ENCODE measurements around the gene PIWIL1. TPM values are rescaled to one million over a fixed set of nuclear protein-coding genes. Genes with fewer than 3 reads are reported as not detected.

The PIWIL1 gene
- total RNA-seq, 1 experiment from 2014 or later, result not detected

DNA sequence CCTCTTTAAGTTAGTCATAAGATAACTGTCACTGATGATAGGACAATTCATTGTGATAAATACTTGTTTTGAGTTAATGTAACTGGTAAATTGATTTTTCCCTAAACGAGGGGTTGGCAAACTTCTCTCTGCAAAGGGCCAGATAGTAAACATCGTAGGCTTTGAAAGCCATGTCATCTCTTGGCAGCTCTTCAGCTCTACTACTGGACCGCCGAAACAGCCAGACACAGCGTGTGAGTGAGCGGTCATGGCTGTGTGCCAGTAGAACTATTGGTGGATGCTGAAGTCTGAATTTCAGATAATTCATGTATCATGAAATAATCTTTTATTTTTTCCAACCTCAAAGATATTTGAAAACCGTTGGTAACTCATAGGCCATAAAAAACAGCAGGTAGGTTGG is 9.9 kb downstream of the PIWIL1 start:
- no peaks in the 10 kb centered on the region for H3K27me3 ChIP-seq (ENCODE audit: control insufficient read depth, insufficient read depth, low read length)
- DNase-seq, result no peak
- H3K36me3 ChIP-seq (replicated peaks; ENCODE audit: control insufficient read depth, insufficient read depth, low read length), result no peaks in the 10 kb centered on the region
- H3K4me3 ChIP-seq (ENCODE audit: insufficient read depth, low read depth, low read length), result no peak overlapping the region

DNA sequence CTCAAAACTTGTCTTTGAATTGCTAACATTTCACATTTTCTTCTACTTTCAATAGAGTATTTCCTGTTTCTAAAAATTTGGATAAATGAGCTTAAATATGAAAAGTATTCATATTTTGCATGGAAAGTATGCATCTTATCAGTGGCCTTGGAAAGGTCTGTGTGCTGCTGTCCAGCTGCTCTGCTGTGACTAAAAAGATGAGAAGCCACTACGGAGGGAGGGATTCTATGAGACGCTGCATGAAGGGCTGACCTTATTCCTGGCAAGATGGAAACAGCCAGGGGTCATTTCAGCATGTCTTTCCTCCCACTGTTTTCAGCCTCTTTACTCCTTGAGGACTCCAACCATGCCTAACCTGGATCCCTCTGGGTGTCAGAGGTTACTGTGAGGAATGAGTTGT is 13.0 kb downstream of the PIWIL1 start:
- Histone ChIP-seq H3K36me3 (replicated peaks; ENCODE audit: control insufficient read depth, insufficient read depth, low read length) (no peaks in the 10 kb centered on the region), H3K27me3 (ENCODE audit: control insufficient read depth, insufficient read depth, low read length) (no peaks in the 10 kb centered on the region), H3K4me3 (ENCODE audit: insufficient read depth, low read depth, low read length) (no peak overlapping the region)
- DNase-seq, result no peak

DNA sequence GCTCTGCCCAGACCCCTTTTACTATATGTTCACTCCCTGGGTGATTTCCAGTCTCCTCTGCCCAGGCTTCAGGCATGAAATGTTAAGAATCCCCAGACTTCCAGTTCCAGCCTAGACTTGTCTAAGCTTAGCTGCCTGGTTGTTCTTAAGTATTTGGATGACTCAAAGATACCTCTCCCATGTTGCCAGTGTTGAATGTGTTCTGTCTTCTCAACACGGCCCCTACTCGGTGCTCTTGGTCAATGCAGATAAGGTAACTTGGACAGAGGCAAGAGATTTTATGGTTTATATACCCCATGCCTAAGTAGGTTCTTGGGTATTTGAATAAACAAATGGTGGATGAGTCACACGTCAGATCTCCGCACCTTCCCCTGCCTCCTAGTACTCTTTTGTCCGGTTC is 13.6 kb downstream of the PIWIL1 start:
- no peak for DNase-seq
- Histone ChIP-seq H3K4me3 (ENCODE audit: insufficient read depth, low read depth, low read length) (no peak overlapping the region), H3K27me3 (ENCODE audit: control insufficient read depth, insufficient read depth, low read length) (no peaks in the 10 kb centered on the region), H3K36me3 (replicated peaks; ENCODE audit: control insufficient read depth, insufficient read depth, low read length) (no peaks in the 10 kb centered on the region)

DNA sequence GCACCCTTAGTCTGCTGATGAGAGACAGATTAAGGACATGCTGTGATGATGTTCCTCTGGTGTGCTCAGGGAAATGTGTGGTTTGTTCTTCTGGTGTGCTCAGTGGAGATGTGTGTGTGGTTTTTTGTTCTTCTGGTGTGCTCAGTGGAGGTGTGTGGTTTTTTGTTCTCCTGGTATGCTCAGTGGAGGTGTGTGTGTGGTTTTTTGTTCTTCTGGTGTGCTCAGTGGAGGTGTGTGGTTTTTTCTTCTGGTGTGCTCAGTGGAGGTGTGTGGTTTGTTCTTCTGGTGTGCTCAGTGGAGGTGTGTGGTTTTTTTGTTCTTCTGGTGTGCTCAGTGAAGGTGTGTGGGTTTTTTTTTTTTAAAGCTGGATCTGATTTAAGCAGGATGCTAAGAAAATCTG is 15.4 kb downstream of the PIWIL1 start:
- no peak for DNase-seq
- Histone ChIP-seq H3K27me3 (ENCODE audit: control insufficient read depth, insufficient read depth, low read length) (no peaks in the 10 kb centered on the region), H3K36me3 (replicated peaks; ENCODE audit: control insufficient read depth, insufficient read depth, low read length) (no peaks in the 10 kb centered on the region), H3K4me3 (ENCODE audit: insufficient read depth, low read depth, low read length) (no peak overlapping the region)

DNA sequence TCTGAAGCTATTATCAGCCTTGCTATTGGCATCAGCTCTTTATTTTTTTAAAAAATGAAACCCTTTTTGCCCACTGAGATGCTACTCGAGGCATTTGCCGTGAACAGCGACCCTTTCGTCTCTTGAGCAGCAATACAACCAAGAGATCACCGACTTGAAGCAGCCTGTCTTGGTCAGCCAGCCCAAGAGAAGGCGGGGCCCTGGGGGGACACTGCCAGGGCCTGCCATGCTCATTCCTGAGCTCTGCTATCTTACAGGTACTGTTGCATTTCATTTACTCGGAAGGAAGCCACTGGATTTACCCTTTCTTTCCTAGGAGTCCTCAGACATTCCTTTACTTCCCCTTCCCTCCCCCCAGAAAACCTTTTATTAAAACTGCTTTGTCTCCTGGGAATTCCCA is 16.7 kb downstream of the PIWIL1 start:
- no peaks in the 10 kb centered on the region for H3K27me3 ChIP-seq (ENCODE audit: control insufficient read depth, insufficient read depth, low read length)
- peak; percentile 68 for DNase-seq
- H3K36me3 ChIP-seq (replicated peaks; ENCODE audit: control insufficient read depth, insufficient read depth, low read length), result no peaks in the 10 kb centered on the region
- H3K4me3 ChIP-seq (ENCODE audit: insufficient read depth, low read depth, low read length), result no peak overlapping the region

DNA sequence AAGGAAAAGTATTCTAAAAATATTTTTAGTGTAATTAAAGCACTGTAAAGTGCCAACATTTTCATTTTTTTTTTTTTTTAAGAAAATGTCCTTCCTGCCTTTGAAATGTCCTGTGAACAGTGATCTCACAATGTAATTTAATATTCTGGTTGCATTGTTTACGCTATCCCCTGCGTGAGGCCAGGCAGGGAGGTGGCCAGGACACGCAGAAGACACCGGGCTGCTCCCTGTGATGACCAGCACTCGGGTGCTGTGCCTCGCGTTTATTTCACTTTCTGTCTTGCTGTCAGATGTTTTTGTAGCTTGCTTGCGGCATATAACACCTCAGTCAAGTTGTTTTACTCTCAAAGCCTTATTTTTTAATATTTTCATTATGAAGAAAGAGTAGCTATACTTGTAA is 18.5 kb downstream of the PIWIL1 start:
- no peaks in the 10 kb centered on the region for H3K27me3 ChIP-seq (ENCODE audit: control insufficient read depth, insufficient read depth, low read length)
- no peak for DNase-seq
- no peak overlapping the region for H3K4me3 ChIP-seq (ENCODE audit: insufficient read depth, low read depth, low read length)
- H3K36me3 ChIP-seq (replicated peaks; ENCODE audit: control insufficient read depth, insufficient read depth, low read length), result no peaks in the 10 kb centered on the region

DNA sequence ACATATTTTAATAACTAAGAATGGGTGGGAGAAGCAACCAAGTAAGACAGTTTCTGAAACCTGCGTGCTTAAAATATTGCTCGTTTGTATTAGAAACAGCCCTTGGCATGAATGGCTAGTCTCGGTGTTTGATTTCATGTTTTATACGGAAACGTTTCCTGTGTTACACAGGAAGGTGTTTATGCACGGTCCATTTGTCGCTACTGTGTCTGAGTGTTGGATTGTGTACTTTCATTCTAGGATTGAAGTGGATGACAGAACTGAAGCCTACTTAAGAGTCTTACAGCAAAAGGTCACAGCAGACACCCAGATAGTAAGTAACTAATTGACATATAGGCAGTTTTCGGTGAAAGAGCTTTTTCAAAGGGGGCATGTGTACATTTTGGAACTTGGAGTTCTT is 19.6 kb downstream of the PIWIL1 start:
- DNase-seq, result no peak
- Histone ChIP-seq H3K4me3 (ENCODE audit: insufficient read depth, low read depth, low read length) (no peak overlapping the region), H3K27me3 (ENCODE audit: control insufficient read depth, insufficient read depth, low read length) (no peaks in the 10 kb centered on the region), H3K36me3 (replicated peaks; ENCODE audit: control insufficient read depth, insufficient read depth, low read length) (no peaks in the 10 kb centered on the region)

DNA sequence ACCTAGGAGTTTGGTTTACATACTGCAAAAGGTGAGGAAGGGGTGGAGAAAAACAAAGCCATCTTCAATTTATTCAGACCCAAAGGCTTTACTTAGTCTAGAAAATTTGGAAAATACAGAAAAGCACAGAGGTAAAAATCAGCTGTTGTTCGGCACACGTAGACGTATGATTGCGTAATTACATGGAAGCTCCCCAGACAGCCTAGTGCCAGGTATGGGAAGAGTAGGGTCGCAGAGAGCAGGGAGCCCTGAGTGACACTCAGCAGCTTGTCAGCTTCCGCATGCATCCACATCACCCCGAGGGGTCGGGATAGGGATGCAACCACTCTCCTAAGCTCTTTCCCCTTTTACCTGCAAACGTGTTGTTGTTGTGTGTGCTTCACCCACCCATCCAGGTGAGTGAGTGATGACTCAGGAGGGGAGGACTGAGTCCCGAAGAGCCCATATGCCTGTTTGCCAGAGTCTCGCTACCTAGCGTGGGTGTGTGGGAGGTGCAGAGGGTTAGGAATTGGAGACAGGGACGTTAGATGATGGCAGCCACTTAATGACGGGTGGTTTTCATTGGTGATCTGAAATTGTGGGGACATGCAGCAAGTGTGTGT is 20.1 kb downstream of the PIWIL1 start:
- peak; percentile 44 for DNase-seq
- no peaks in the 10 kb centered on the region for H3K27me3 ChIP-seq (ENCODE audit: control insufficient read depth, insufficient read depth, low read length)
- no peaks in the 10 kb centered on the region for H3K36me3 ChIP-seq (replicated peaks; ENCODE audit: control insufficient read depth, insufficient read depth, low read length)
- no peak overlapping the region for H3K4me3 ChIP-seq (ENCODE audit: insufficient read depth, low read depth, low read length)

DNA sequence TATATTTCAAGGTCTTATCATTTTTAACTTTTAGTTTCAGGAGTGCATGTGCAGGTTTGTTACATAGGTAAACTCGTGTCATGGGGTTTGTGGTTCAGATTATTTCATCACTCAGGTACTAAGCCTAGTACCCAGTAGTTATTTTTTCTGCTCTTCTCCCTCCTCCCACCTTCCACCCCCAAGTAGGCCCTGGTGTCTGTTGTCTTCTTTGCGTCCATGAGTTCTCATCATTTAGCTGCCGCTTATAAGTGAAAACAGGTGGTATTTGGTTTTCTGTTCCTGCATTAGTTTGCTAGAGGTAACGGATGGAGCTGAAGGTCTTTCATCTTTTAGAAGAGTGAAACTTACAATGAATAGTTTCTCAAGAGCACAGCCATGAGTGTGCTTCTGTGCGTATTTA is 24.4 kb downstream of the PIWIL1 start:
- DNase-seq, result no peak
- no peak overlapping the region for H3K4me3 ChIP-seq (ENCODE audit: insufficient read depth, low read depth, low read length)
- H3K27me3 ChIP-seq (ENCODE audit: control insufficient read depth, insufficient read depth, low read length), result no peaks in the 10 kb centered on the region
- no peaks in the 10 kb centered on the region for H3K36me3 ChIP-seq (replicated peaks; ENCODE audit: control insufficient read depth, insufficient read depth, low read length)

DNA sequence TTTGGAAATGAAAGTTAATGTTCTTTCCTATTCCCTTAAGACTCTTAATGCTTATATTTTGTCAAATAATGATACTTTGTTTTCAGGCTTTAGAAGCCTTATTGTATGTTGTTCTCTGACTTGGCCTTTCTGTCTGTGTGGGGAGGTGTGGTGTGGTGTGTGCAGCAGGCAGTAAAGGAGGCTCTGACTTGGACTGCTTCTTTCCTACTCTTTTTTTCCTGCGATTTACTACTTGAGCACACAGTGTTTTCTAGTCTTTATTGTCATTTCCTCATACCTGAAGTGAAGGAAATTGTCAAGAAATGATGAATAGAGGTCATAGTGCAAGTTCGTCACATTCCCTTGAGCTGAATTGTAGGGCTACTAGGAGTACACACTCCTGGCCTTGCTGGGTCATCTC is 26.9 kb downstream of the PIWIL1 start:
- H3K36me3 ChIP-seq (replicated peaks; ENCODE audit: control insufficient read depth, insufficient read depth, low read length), result no peaks in the 10 kb centered on the region
- DNase-seq, result no peak
- no peaks in the 10 kb centered on the region for H3K27me3 ChIP-seq (ENCODE audit: control insufficient read depth, insufficient read depth, low read length)
- H3K4me3 ChIP-seq (ENCODE audit: insufficient read depth, low read depth, low read length), result no peak overlapping the region

DNA sequence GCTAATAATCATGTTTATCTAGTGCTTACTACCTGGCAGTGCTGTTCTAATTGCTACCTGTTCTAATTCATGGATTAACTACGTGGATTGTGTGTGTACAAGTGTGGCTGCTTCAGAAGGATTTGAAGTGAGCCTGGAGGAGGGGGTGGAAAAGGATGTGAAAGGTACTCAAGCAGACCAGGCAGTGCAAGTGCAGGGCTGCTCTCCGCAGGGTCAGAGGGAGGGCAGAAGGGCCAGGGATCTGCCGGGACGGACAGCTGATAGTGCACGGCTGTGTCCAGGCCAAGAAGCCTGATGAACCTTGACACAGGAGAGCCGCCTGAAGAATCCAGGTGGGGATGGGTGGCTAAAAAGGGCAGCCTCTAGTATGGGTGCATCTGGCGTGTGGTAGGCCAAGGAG is 28.5 kb downstream of the PIWIL1 start:
- Histone ChIP-seq H3K4me3 (ENCODE audit: insufficient read depth, low read depth, low read length) (no peak overlapping the region), H3K27me3 (ENCODE audit: control insufficient read depth, insufficient read depth, low read length) (no peaks in the 10 kb centered on the region), H3K36me3 (replicated peaks; ENCODE audit: control insufficient read depth, insufficient read depth, low read length) (no peaks in the 10 kb centered on the region)
- DNase-seq, result no peak

DNA sequence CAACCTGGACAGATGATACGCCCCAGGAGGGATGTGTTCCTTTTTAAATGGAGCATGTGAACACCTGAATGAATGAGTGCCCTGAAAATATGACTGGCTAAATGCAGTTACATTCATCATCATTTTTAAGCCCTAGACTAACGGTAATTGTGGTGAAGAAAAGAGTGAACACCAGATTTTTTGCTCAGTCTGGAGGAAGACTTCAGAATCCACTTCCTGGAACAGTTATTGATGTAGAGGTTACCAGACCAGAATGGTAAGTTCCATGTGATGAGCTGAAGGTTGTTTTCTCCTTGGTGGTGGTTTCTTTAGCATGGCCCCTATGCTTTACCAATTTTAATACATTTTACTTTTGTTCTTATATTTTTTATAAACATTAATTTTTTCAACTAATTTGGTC is 29.3 kb downstream of the PIWIL1 start:
- DNase-seq, result no peak
- H3K4me3 ChIP-seq (ENCODE audit: insufficient read depth, low read depth, low read length), result no peak overlapping the region
- H3K36me3 ChIP-seq (replicated peaks; ENCODE audit: control insufficient read depth, insufficient read depth, low read length), result no peaks in the 10 kb centered on the region
- no peaks in the 10 kb centered on the region for H3K27me3 ChIP-seq (ENCODE audit: control insufficient read depth, insufficient read depth, low read length)

DNA sequence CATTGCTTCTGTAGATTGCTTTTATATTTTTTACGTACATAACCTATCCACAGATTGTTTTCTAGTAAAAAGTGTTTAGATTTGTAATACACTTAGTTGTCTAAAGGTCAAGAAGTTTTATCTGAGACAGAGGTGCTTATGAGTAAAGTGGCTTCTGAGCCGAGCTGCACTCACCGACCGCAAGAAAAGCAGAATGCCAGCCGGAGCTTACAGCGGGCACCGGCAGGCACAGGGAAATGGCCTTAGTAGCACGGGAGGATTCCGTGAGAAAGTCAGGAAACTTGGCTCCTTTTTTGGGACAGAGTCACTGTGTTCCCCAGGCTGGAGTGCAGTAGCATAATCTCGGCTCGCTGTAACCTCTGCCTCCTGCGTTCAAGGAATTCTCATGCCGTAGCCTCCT is 29.8 kb downstream of the PIWIL1 start:
- H3K36me3 ChIP-seq (replicated peaks; ENCODE audit: control insufficient read depth, insufficient read depth, low read length), result no peaks in the 10 kb centered on the region
- no peak overlapping the region for H3K4me3 ChIP-seq (ENCODE audit: insufficient read depth, low read depth, low read length)
- no peak for DNase-seq
- no peaks in the 10 kb centered on the region for H3K27me3 ChIP-seq (ENCODE audit: control insufficient read depth, insufficient read depth, low read length)

DNA sequence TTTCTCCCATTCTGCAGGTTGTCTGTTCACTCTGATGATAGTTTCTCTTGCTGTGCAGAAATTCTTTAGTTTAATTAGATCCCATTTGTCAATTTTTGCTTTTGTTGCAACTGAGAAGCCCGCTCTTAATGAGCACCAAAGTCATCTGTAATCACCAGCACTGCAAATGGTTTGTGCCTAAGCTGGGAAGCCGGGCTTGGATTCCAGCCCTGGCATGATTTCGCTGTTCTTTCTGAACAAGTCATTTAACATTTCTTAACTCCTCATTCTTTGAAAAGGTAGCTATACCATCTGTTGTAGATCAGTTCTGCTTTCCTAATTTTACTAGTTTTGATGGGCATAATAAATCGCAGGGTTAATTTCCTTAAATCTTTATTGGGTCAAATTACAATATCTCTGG is 32.1 kb downstream of the PIWIL1 start:
- Histone ChIP-seq H3K27me3 (ENCODE audit: control insufficient read depth, insufficient read depth, low read length) (no peaks in the 10 kb centered on the region), H3K4me3 (ENCODE audit: insufficient read depth, low read depth, low read length) (no peak overlapping the region), H3K36me3 (replicated peaks; ENCODE audit: control insufficient read depth, insufficient read depth, low read length) (no peaks in the 10 kb centered on the region)
- no peak for DNase-seq

DNA sequence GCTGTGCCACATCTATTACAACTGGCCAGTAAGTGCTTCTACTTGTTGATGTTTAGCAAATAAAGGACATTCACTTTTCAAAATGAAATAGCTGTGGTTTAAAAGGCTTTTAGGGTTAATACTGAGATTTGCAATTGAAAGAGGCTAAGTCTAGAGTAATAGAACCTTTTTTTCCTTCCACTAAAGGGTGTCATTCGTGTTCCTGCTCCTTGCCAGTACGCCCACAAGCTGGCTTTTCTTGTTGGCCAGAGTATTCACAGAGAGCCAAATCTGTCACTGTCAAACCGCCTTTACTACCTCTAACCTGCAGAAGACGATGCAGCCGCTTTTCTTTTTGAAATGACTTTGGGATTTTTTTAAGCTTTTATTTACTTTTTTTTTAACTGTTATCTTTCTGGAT is 33.6 kb downstream of the PIWIL1 start:
- DNase-seq, result no peak
- Histone ChIP-seq H3K36me3 (replicated peaks; ENCODE audit: control insufficient read depth, insufficient read depth, low read length) (no peaks in the 10 kb centered on the region), H3K27me3 (ENCODE audit: control insufficient read depth, insufficient read depth, low read length) (no peaks in the 10 kb centered on the region; the same call in 1 of the 2 replicates)

DNA sequence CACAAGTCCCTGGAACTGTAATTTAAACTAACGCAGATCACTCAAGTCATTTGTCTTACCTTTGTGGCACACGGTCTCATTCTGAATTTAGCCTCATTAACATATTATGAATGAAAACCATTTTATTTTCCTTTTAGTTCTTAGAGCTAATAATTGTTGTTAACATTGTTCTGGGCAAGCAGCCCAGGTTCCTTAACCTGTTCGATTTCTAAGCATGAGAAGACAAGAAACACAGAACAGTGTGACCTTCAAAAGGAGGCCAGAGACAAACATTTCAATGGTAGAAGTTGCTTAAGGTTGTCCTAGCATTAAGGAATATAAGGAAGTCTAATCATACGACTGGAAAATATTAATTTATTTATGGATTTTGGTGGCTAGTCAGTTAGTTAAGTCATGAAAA is 35.2 kb downstream of the PIWIL1 start:
- Histone ChIP-seq H3K4me3 (ENCODE audit: insufficient read depth, low read depth, low read length) (no peak overlapping the region), H3K27me3 (ENCODE audit: control insufficient read depth, insufficient read depth, low read length) (no peaks in the 10 kb centered on the region; the same call in 1 of the 2 replicates), H3K36me3 (replicated peaks; ENCODE audit: control insufficient read depth, insufficient read depth, low read length) (no peaks in the 10 kb centered on the region)
- no peak for DNase-seq

More for the DNA sequence above, 33.6 kb downstream of the PIWIL1 start:
- H3K4me3 ChIP-seq (ENCODE audit: insufficient read depth, low read depth, low read length), result no peak overlapping the region

All from H7 (cell line).